SH-SY5Y (cell line): ENCODE data around the gene RASAL2.

Experiments
- GATA2 ChIP-seq: IDR thresholded peaks from 2 replicates; pipeline ENCODE4 v1.6.1; 2011; ENCODE audit warnings: mild to moderate bottlenecking, low read depth, low read length
- GATA3 ChIP-seq: IDR thresholded peaks from 2 replicates; pipeline ENCODE4 v1.6.1; 2011; ENCODE audit warnings: low read depth, mild to moderate bottlenecking, low read length, moderate library complexity

Gene RASAL2

DNA sequence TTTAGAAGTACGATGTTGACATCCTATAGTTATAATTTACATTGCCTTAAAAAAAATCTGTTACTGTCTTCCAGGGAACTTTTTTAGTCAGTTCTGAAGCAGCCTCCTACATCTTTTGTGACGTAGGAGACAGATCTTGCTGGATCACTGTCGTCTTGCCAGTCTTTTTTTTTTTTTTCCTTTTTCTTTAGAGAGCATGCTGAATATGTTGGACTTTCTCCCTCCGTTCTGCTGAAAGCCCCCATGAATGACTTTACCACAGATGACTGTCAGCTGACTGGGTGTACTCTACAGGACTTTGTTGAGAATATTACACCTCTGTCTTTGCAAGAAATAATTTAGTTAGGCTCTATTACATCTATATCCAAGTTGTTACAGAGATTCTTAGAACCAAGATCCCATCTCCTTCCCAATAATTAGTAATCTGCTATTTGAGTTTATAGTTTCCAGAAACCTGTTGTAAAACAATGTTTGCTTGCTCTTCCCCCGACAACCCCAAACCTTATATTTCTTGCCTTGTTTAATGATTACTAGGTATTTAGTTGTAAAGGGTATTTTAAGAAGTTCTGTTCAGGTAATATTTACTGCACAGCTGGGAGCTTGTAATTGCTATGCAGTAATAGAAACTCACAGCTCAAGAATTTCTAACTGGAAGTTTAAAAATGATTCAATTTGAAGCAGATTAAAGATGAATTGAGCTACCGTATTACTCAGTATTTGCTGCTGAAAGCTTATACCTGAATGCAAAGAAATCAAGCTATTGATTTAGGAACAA, 61.8 kb downstream of the RASAL2 start:
- TF ChIP-seq GATA2 (no peak), GATA3 (no peak)

DNA sequence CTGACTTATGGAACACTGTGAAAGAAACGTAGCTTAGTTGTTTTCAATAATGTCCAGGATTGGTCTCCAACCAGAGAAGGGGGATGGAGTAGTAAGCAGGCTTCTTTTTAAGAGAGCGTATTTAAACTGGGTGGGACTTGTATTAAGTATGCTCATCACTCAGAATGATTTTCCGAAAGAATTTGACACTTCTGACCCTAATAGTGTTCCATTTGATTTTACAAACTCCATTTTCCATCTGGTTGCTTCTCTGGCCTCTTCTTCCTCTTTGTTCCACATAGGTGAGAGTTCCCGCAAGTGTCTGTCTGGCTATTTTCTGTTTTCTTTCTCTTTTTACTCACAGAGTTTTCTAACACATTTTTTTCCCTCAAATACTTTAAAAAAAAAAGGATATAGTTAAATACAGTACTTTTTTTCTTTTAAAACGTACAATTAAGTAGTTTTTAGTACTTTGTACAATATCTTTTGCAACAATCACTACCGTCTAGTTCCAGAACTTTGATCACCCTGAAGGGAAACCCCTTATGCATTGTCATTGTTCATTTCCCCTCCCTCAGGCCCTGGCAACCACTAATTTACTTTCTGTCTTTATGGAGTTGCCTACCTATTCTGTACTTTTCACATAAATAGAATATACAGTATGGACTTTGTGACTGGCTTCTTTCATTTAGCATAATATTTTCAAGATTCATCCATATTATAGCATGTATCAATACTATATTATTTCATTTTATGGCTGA, 67.0 kb downstream of the RASAL2 start:
- no peak for TF ChIP-seq GATA3
- TF ChIP-seq GATA2, result no peak

DNA sequence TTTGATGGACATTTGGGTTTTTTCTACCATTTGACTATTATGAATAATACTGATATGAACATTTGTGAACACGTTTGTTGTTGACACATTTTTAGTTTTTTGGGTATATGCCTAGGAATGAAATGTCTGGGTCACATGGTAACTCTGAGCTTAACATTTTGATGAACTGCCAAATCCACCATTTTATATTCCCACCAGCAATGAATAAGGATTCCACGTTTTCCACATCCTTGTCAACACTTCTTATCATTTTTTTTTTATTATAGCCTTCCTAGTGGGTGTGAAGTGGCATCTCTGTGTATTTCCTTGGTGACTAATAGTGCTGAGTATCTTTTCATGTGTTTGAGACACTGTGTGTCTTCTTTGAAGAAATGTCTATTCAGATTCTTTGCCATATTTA, 67.6 kb downstream of the RASAL2 start:
- TF ChIP-seq GATA2 (no peak), GATA3 (no peak)

DNA sequence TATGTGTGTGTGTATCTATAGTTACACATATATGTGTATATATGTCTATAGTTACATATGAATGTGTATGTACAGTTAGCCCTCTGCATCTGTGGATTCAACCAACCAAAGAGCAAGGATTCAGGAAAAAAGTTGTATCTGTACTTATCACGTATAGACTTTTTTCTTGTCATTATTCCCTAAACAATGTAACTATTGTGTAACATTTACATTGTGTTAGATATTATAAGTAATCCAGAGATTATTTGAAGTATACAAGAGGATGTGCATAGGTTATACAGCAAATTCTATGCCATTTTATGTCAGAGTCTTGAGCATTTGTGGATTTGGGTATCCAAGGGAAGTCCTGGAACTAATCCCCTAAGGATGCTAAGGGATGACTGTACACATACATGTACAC, 71.3 kb downstream of the RASAL2 start:
- TF ChIP-seq GATA3 (no peak), GATA2 (no peak)

DNA sequence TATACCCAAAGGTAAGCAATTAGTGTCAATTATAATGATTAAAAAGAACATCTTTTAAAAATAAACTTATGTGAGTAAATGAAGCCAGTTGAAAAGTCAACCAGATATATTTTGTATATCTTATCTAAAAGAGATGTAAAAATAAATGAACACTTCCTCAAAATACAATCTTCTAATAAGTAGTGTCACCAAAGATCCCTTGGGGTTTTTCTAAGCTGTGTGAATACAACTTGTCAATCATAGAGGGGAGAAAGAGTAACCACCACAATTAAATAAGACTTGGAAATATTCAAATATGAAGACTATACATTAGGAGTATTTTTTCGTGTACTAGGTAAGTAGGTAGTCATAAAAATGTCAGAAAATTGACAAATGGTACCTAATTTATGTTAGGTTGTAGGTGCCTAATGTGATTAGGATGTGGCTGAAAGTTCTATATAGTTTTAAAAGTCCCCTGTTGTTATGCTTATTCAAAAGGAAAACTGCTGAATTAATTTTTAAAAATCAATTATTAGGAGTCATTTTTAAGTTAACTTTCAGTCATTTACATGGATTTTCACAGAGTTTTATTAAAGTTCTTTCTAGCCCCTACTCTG, 72.6 kb downstream of the RASAL2 start:
- TF ChIP-seq GATA2 (no peak), GATA3 (no peak)

DNA sequence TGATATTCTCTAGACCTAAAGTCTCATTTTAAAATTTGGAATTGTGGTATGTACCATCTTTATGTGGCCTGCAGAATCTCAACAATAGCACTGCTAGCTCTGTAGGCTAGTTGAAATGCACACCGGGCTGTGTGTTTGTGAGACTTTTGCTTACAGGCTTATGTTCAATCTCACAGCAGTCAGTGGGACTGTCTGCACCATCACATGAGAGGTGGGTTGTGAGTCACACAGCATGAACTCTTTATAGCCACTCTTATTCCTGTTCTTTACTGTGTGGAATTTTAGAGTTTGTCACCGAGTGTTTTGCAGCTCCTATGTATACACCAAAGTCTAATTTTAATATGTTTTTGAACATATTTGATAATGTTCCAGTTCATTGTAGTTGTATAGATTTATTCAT, 74.6 kb downstream of the RASAL2 start:
- no peak for TF ChIP-seq GATA2
- no peak for TF ChIP-seq GATA3

DNA sequence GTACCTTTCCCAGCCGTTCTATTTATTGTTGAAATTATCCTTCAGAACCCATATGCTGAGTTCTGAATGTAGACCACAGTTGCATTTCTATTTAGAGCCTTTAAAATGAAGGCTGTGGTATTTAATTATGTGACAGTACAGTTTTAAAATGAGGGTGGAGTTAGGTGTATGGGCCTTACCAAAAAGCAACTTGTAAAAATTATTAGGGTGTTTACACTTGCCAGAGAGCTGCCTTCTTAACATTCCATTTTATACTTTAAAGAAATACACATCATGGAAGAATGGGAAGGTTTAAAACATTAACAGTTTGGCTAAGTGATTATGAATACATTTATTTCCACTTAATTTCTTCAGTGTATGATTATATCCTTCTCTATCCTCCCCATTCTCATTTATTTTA, 75.7 kb downstream of the RASAL2 start:
- no peak for TF ChIP-seq GATA2
- no peak for TF ChIP-seq GATA3

DNA sequence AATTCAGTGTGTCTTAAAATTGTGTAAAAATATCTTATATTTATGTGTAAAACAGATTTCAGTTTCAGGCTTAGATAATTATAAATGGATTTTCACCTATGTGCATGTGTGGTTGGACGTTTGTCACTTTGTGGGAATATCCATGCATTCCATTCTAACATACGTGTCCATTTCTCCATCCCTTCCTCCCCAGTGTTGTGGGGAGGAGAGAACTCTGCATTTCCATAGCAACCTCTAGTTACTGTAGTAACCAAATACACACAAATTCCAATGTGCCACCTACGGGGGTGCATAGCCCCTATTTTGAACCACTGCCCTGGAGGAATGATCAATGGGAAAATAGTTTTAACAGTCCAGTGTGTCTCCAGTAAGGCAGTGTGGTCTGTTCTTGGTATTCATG, 79.0 kb downstream of the RASAL2 start:
- TF ChIP-seq GATA2 (no peak), GATA3 (no peak)

DNA sequence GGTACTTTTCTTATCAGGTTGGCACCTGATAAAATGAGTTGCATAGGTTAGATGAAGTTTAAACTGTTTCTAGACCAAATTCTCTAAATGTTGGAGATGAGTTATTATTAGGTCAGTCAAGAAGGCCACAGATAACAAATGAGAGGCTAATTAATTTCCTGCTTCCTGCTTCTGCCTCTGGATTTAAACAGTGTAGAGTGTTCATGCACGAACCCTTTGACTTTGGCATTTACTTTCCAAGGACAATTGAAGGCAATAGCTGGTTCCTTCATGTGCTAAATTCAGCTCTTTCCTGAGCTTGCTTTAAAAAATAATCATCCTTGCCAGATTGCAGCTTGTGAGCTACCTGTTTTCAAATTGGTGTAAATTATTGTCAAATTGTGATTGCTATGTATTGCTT, 80.6 kb downstream of the RASAL2 start:
- TF ChIP-seq GATA2, result no peak
- TF ChIP-seq GATA3, result no peak

DNA sequence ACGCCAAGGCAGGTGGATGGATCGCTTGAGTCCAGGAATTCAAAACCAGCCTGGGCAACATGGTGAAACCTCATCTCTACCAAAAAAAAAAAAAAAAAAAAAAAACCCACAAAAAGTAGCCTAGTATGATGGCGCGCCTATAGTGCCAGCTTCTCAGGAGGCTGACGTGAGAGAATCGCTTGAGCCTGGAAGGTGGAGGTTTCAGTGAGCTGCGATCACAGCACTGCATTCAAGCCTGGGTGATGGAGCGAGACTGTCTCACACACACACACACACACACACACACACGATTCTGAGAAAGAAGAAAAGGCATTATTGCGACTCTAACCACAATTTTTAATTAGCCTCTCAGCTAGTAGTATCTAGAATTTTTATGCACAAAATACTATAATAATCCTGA, 86.5 kb downstream of the RASAL2 start:
- TF ChIP-seq GATA3, result no peak
- no peak for TF ChIP-seq GATA2

DNA sequence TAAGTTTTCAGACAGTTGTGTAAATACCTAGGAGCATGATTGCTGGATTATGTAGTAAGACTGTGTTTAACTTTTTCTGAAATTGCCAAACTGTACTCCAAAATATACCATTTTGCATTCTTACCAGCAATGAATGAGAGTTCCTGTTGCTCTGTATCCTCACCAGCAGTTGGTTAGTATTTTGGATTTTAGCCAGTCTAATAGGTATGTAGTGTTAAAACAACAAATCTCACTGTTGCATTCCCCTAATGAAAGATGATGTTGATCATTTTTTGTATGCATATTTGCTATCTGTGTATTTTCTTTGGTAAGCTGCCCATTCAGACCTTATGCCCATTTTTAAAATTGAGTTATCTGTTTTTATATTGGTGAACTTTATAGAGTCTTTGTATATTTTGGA, 89.9 kb downstream of the RASAL2 start:
- no peak for TF ChIP-seq GATA2
- TF ChIP-seq GATA3, result no peak

DNA sequence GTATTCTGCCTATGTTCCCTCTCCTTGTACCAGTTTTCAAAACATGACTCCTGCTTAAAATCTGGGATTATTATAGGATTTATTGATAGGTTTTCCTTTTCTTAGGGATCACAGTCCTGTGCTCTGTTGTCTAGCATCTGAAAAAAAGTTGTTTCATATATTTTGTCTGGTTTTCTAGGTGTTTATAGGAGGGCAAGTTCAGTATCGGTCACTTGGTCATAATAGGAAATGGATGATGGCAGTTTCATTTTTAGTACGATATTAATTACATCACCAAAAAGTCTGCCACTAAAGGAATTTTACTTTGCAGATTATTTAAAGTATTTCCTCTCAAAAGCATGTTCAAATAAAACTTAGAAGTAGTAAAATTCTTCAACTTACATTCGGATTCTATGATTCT, 94.4 kb downstream of the RASAL2 start:
- TF ChIP-seq GATA2 (no peak), GATA3 (no peak)

DNA sequence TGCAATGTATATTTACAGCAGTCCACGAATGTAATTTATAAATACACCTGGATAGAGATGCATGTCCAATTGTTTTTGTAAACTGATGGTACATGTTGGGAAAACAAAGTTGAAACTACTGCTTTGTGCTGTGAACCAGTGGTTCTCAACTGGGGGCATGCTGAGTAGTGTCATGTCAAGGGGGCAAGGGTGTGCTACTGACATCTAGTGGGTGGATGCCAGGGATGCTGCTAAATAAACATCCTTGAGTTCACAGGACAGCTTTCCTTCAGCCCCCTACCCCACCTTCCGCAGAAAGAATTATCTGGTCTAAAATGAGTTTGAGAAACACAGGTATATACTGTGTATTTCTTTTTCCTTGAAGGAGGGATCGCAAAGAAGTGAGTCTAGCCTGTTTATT, 95.9 kb downstream of the RASAL2 start:
- no peak for TF ChIP-seq GATA2
- no peak for TF ChIP-seq GATA3

DNA sequence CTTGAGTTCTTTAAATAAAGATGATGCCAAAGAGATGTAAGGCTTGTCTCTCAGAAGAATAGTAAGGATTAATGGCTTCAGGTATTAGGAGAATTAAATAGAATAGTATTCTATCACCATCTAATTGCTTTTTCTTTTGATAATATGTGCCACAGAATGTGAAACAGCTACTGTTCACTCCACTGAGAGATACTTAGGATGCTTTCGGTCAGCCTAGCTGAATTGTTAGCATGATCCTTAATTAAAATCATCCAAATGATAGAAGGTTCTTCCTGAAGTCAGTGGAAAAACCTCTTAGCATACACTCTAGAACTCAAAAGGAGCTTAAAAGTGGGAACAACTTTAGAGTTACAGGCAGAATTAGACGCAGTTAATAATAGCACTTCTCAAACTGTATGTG, 97.0 kb downstream of the RASAL2 start:
- TF ChIP-seq GATA2 (no peak), GATA3 (no peak)

DNA sequence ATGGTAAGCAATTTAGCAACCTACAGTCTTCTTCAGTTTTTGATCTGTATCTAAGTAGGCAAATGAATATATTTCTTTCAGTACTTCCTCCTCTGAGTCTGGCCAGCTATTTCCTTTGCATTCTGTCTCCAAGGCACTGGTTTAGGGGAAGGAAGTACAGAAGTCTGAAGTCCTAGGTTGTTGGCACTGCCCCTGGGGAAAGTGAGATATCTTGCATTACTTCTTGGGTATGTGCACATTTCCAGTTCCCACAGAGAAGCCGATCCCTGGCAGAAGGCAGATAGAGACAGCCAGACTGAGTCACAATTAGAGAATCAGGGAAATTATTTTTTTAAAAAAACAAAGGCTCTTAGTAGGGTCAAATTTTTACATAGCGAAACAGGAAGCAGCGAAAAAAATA, 98.8 kb downstream of the RASAL2 start:
- no peak for TF ChIP-seq GATA2
- TF ChIP-seq GATA3, result no peak
